ENCODE data around the gene VWC2.

The VWC2 gene

DNA sequence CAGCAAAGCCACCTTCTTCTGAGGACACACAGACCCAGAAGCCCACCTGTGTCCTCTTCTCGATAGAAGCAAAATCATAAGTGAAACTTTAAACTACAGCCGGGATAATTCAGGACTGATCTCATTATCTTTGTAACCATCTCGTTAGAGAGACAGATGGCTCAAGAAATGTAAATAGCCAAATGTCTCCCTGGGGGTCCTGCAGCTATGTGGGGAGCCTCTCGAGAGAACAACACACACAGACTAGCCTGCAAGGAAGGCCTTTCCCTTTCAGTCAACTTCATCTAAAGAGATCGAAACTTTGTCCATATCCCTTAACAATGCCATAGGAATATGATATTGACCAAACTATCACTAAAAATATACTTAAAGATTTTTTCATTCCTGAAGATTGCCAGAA is 93.5 kb downstream of the VWC2 start:
- no peak overlapping the region for H3K4me3 ChIP-seq (ENCODE audit: low read depth, low read length)
- DNase-seq (ENCODE audit: low read depth), result no peak
- in situ Hi-C loops (cut with HindIII; ENCODE audit: low sequenced_read_pairs), result no loop called here
- TF ChIP-seq, protein P1, sequence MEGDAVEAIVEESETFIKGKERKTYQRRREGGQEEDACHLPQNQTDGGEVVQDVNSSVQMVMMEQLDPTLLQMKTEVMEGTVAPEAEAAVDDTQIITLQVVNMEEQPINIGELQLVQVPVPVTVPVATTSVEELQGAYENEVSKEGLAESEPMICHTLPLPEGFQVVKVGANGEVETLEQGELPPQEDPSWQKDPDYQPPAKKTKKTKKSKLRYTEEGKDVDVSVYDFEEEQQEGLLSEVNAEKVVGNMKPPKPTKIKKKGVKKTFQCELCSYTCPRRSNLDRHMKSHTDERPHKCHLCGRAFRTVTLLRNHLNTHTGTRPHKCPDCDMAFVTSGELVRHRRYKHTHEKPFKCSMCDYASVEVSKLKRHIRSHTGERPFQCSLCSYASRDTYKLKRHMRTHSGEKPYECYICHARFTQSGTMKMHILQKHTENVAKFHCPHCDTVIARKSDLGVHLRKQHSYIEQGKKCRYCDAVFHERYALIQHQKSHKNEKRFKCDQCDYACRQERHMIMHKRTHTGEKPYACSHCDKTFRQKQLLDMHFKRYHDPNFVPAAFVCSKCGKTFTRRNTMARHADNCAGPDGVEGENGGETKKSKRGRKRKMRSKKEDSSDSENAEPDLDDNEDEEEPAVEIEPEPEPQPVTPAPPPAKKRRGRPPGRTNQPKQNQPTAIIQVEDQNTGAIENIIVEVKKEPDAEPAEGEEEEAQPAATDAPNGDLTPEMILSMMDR (IDR thresholded peaks at IDR 0.05; ENCODE audit: low read depth, low read length, missing control alignments), result no peak

DNA sequence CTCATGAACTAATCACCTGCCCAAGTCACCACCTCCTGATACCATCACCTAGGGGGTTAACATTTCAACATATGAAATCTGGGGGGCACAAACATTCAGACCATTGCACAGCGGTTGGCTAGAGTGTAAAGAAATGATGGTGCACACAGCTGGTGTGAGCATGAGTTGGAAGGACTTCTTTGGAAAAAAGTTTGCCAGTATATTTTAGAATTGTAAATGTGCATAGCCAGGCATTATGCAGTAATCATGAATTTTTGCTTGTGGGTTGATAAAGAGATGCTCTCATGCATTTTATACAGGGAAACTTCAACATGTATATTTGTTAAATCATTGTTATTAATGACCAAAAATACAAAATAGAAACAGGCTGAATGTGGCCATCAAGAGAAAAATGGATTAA is 100.0 kb downstream of the VWC2 start:
- no peak for DNase-seq (ENCODE audit: low read depth)
- in situ Hi-C loops (cut with HindIII; ENCODE audit: low sequenced_read_pairs), result no loop called here
- no peak overlapping the region for H3K4me3 ChIP-seq (ENCODE audit: low read depth, low read length)
- TF ChIP-seq, protein P1 (IDR thresholded peaks at IDR 0.05; ENCODE audit: low read depth, low read length, missing control alignments), result no peak

DNA sequence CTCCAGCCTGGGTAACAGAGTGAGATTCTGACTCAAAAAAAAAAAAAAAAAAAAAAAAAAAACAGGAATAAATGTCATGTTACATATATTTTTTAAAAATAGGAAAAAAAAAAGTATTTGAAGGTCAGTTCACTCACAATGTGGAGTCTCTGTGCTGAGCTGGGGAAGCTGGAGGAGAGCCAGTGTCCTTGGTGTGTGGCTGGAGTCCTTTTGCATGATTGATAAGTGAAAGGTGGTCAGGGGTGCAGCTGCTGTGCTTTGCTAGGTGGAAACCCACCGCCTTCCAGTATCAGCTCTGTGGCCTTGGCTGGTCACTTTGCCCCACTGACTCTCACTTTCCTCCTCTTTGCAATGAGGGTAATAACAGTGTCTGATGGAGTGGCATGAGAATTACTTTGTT is 101.9 kb downstream of the VWC2 start:
- in situ Hi-C loops (cut with HindIII; ENCODE audit: low sequenced_read_pairs), result no loop called here
- DNase-seq (ENCODE audit: low read depth), result no peak
- H3K4me3 ChIP-seq (ENCODE audit: low read depth, low read length), result no peak overlapping the region
- TF ChIP-seq, protein P1 (IDR thresholded peaks at IDR 0.05; ENCODE audit: low read depth, low read length, missing control alignments), result no peak

DNA sequence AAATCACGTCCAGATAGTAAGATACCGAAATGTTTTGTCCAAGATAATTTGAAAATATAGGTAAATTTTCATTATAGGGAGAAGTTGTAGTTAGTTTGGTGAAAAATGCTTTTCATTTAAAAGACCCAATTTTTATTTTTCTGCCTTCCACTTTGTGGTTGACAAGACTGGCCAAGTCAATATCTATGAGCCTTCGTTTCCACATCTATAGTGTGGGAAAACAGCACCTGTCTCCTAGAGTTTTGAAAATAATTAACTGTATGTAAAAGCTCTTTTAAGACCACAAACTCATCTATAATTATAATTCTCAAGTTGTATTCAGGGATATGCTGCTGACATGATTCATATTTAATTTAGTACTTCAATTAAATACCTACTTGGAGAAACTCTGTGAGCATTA is 102.8 kb downstream of the VWC2 start:
- H3K4me3 ChIP-seq (ENCODE audit: low read depth, low read length), result no peak overlapping the region
- in situ Hi-C loops (cut with HindIII; ENCODE audit: low sequenced_read_pairs), result no loop called here
- TF ChIP-seq, protein P1 (IDR thresholded peaks at IDR 0.05; ENCODE audit: low read depth, low read length, missing control alignments), result no peak
- DNase-seq (ENCODE audit: low read depth), result no peak

DNA sequence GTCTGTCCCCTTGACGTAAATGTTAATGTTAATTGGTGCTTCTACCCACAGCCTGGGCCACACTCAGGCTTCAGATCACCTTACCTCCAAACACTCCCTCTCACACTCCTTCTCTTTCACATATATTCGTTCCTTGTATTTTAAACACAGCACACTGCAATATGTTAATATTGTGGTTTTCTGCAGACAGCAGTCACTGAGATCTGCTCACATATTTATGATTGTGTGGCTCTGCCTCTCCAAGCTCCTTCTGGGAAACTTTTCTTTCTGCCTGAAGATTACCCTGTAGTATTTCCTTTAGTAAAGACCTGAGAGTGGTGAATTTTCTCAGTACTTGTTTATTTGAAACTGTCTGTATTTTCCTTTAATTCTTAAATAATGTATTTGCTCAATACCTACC is 104.7 kb downstream of the VWC2 start:
- DNase-seq (ENCODE audit: low read depth), result no peak
- in situ Hi-C loops (cut with HindIII; ENCODE audit: low sequenced_read_pairs), result no loop called here
- H3K4me3 ChIP-seq (ENCODE audit: low read depth, low read length), result no peak overlapping the region
- TF ChIP-seq, protein P1 (IDR thresholded peaks at IDR 0.05; ENCODE audit: low read depth, low read length, missing control alignments), result no peak

DNA sequence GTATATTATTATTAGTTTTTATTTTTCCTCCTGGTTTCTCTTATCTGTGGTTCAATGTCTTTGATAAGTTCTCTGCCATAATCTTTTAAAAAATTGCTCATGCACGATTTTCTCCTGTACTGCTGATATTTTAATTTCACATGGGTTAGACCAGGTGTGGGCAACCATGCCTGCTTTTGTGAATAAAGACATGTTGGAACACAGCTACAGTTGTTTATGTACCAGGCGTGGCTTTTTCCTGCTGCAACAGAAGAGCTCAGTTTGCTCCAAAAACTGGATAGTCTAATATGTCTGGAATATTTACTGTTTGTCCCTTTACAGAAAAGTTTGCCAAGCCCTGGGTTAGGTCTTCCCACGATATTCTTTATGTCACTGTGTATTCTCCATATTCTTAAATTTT is 105.2 kb downstream of the VWC2 start:
- in situ Hi-C loops (cut with HindIII; ENCODE audit: low sequenced_read_pairs), result no loop called here
- TF ChIP-seq, protein P1 (IDR thresholded peaks at IDR 0.05; ENCODE audit: low read depth, low read length, missing control alignments), result no peak
- no peak for DNase-seq (ENCODE audit: low read depth)
- H3K4me3 ChIP-seq (ENCODE audit: low read depth, low read length), result no peak overlapping the region

DNA sequence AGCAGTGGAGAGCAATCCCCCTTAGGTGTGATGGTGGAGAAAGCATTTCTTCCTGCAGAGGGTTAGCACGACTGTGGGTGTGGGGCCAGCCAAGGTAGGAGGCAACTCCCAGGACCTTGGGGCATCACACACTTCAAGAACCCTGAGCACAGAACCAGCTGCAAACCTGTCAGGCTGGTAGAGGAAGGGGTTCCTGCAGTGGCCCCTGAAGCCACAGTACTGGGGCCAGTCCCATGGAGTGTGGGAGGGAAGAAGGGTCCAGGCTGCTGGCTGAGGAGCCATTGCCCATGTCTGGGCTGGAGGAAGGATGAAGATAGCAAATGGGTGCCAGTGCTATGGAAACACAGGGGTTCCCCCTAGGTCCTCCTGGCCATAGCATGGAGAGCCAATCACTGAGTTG is 110.5 kb downstream of the VWC2 start:
- H3K4me3 ChIP-seq (ENCODE audit: low read depth, low read length), result no peak overlapping the region
- TF ChIP-seq, protein P1 (IDR thresholded peaks at IDR 0.05; ENCODE audit: low read depth, low read length, missing control alignments), result no peak
- in situ Hi-C loops (cut with HindIII; ENCODE audit: low sequenced_read_pairs), result no loop called here
- DNase-seq (ENCODE audit: low read depth), result no peak

Data from astrocyte of the cerebellum (primary cell).